Activated CD8-positive, alpha-beta T cell treated with anti-CD3 and anti-CD28 coated beads for 36 hours (primary cell): ENCODE results near the gene TARBP2. TPM values are rescaled to one million over a fixed set of nuclear protein-coding genes. Genes with fewer than 3 reads are reported as not detected.

Experiments
- ATAC-seq: fragments of 200-7000 bp; cut with Tn5 transposase; one replicate; pipeline ENCODE4 v1.10.0; 2021; ENCODE audit warnings: mild to moderate bottlenecking, moderate library complexity
- CTCF ChIA-PET: fragments of 350-600 bp; sonication (Branson Sonifier 250); formaldehyde crosslinking; loops from one replicate; lab custom pipeline; 2021; ENCODE audit warnings: antibody characterized with exemption; lab: Charles Lee
- POLR2A ChIA-PET: fragments of 350-600 bp; sonication (Branson Sonifier 250); formaldehyde crosslinking; loops from one replicate; lab custom pipeline; 2021; ENCODE audit warnings: antibody characterized with exemption; lab: Charles Lee
- DNase-seq: peaks from one replicate; pipeline ENCODE4 v3.0.0-alpha.2; 2020
- H3K27ac Mint-ChIP-seq: one replicate; pipeline ENCODE4 v1.8.0; 2021; ENCODE audit warnings: mild to moderate bottlenecking, mixed read lengths
- H3K27me3 Mint-ChIP-seq: one replicate; pipeline ENCODE4 v1.8.0; 2021; ENCODE audit warnings: mixed read lengths
- H3K36me3 Mint-ChIP-seq: one replicate; pipeline ENCODE4 v1.8.0; 2021; ENCODE audit warnings: low read depth, mixed read lengths
- H3K4me1 Mint-ChIP-seq: one replicate; pipeline ENCODE4 v1.8.0; 2021; ENCODE audit warnings: low read depth, mixed read lengths
- H3K4me3 Mint-ChIP-seq: one replicate; pipeline ENCODE4 v1.8.0; 2021; ENCODE audit warnings: mild to moderate bottlenecking, moderate library complexity, mixed read lengths
- H3K9me3 Mint-ChIP-seq: one replicate; pipeline ENCODE4 v1.8.0; 2021; ENCODE audit warnings: mixed read lengths
- intact Hi-C: fragments of 100-400 bp; cut with micrococcal nuclease; formaldehyde crosslinking; loops from one replicate; pipeline ENCODE4 v1.10.0; 2022
- total RNA-seq, 2 experiments: library from RNA; stranded (reverse); gene quantifications; one replicate each; pipeline ENCODE4 v1.2.3, GENCODE V29; 2021
- TF ChIP-seq, protein P1 (sequence below): fragments of 200-600 bp; IDR thresholded peaks from one replicate; pipeline ENCODE4 v1.8.0; 2022; ENCODE audit warnings: antibody characterized with exemption, mild to moderate bottlenecking

TARBP2 gene
- total RNA-seq, 2 experiments from 2014 or later: 32.0 to 33.3 TPM

DNA sequence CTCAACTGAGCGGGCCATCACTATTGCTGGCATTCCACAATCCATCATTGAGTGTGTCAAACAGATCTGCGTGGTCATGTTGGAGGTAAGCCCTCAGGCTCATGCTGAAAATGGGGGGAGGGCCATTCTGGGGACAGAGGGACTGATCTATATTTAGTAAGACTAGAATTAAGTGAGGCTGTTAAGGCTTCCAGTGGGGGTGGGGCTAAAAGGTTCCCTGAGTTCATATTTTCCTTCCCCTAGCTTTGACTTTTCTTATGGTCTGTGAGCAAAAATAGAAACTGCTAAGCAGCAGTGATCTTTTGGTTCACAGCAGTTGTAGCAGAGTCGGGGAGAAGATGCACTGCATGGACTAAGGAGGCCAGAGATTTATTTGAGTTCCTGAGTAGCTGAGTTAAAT lies 40.0 kb upstream of the TARBP2 start:
- Mint-ChIP-seq H3K36me3 (peaks cover 77% of the 10 kb centered on the region), H3K4me3 (no peak overlapping the region), H3K27ac (peak overlapping the region; percentile 62), H3K27me3 (no peaks in the 10 kb centered on the region), H3K9me3 (no peaks in the 10 kb centered on the region), H3K4me1 (peaks cover 55% of the 10 kb centered on the region)
- ChIA-PET POLR2A (interaction anchor here (0.6 to 54.1 kb wide), 3 partner anchors 7 to 189 kb away, joined by 4 to 1494 read pairs (median 1494); partner anchors contain the start of genes MAP3K12, NPFF, PCBP2 and TARBP2), CTCF (interaction anchor here (1.3 to 1.6 kb wide), 2 partner anchors 12 to 15 kb away, joined by 4 to 7 read pairs; no protein-coding TSS in a partner anchor)
- intact Hi-C loops: no loop called here
- no peak for ATAC-seq
- TF ChIP-seq, protein P1, sequence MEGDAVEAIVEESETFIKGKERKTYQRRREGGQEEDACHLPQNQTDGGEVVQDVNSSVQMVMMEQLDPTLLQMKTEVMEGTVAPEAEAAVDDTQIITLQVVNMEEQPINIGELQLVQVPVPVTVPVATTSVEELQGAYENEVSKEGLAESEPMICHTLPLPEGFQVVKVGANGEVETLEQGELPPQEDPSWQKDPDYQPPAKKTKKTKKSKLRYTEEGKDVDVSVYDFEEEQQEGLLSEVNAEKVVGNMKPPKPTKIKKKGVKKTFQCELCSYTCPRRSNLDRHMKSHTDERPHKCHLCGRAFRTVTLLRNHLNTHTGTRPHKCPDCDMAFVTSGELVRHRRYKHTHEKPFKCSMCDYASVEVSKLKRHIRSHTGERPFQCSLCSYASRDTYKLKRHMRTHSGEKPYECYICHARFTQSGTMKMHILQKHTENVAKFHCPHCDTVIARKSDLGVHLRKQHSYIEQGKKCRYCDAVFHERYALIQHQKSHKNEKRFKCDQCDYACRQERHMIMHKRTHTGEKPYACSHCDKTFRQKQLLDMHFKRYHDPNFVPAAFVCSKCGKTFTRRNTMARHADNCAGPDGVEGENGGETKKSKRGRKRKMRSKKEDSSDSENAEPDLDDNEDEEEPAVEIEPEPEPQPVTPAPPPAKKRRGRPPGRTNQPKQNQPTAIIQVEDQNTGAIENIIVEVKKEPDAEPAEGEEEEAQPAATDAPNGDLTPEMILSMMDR: no peak
- no peak for DNase-seq

DNA sequence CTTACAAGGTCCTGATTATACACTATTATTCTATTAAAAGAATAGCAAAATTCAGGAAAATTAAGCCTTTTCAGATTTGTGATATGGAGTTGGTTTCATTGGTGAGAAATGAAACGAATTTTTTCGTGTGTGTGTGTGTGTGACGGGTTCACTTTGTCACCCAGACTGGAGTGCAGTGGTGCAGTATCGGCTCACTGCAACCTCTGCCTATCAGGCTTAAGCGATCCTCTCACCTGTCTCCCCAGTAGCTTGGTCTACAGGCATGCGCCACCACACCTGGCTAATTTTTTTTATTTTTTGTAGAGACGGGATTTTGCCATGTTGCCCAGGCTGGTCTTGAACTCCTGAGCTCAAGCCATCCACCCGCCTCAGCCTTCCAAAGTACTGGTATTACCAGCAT lies 39.5 kb upstream of the TARBP2 start:
- DNase-seq (no peak), ATAC-seq (no peak)
- ChIA-PET POLR2A (interaction anchor here (0.6 to 54.1 kb wide), 4 partner anchors 6 to 190 kb away, joined by 3 to 1494 read pairs (median 749); partner anchors contain the start of genes MAP3K12, NPFF, PCBP2 and PRR13), CTCF (interaction anchor here (1.3 to 1.6 kb wide), 2 partner anchors 12 to 15 kb away, joined by 4 to 7 read pairs; no protein-coding TSS in a partner anchor)
- TF ChIP-seq, protein P1: no peak
- Mint-ChIP-seq H3K27me3 (no peaks in the 10 kb centered on the region), H3K9me3 (no peaks in the 10 kb centered on the region), H3K4me3 (no peak overlapping the region), H3K27ac (no peak overlapping the region), H3K36me3 (peaks cover 80% of the 10 kb centered on the region), H3K4me1 (peaks cover 53% of the 10 kb centered on the region)
- intact Hi-C loops: no loop called here

DNA sequence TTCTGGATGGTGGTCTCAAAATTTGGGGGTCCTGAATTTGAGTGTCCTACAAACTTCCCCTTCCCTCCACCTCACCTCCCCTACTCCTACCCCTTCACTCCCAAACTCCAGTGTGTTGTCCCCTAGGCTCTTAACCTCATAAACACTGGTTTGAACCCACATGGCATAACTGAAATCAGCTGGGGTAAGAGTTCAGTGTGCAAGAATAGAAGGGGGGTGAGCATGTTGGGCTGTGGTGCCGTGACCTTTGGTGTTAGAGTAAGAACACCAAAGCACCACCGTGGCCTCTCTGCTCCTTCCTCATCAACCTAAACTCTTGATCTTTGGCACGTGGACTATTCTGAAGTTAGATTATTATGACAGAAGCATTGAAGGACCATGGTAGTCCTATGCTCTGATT lies 38.1 kb upstream of the TARBP2 start:
- intact Hi-C loops: no loop called here
- ChIA-PET POLR2A (interaction anchor here (43.3 to 54.1 kb wide), 2 partner anchors 5 to 24 kb away, joined by 1494 read pairs; partner anchors contain the start of genes MAP3K12, NPFF, PCBP2 and TARBP2), CTCF (no interaction called here)
- peaks cover 86% of the 10 kb centered on the region for H3K36me3 Mint-ChIP-seq
- H3K9me3 Mint-ChIP-seq: no peaks in the 10 kb centered on the region
- H3K4me3 Mint-ChIP-seq: no peak overlapping the region
- no peaks in the 10 kb centered on the region for H3K27me3 Mint-ChIP-seq
- H3K4me1 Mint-ChIP-seq: peaks cover 54% of the 10 kb centered on the region
- no peak overlapping the region for H3K27ac Mint-ChIP-seq
- TF ChIP-seq, protein P1: no peak
- no peak for DNase-seq
- ATAC-seq: no peak

DNA sequence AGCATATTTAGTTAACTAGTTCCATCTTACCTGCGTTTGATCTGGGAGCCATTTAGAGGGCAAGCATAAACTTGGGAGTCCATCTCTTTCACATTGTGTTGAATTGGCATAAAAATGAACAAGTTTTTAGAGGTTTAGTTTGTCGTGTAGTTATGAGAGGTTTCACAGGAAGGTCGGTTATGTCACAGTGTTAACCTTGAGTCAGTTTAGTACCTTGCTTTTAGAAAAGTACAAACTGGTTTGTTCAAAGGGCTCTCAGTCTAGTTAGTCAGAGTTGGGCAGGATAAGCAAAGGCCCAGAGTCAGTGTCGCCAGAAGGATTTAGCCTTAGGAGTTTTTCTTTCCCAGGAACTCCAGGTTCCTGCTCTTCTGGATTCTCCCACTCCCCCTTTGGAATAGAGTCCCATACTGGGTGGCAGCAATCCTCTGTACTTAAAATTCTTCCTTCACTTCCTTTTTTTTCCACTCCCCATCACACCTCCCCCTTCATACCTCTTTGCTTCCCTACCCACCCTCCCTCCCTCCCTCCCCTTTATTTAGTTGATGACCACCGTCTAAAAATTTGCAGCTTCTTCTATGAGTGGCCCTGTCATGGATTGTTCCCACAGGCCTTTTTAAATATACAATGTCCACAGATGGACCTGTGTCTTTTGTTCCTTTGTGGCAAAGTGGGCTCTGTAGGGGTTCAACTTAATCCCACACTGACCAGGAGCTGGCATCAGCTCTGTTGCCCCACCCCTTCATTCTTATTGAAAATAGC lies 37.1 kb upstream of the TARBP2 start:
- DNase-seq: no peak
- peak overlapping the region; percentile 55 for H3K27ac Mint-ChIP-seq
- H3K4me1 Mint-ChIP-seq: peaks cover 50% of the 10 kb centered on the region
- H3K9me3 Mint-ChIP-seq: no peaks in the 10 kb centered on the region
- ATAC-seq: no peak
- H3K4me3 Mint-ChIP-seq: no peak overlapping the region
- intact Hi-C loops: no loop called here
- ChIA-PET CTCF (interaction anchor here (2.4 kb wide), 1 partner anchor 13 kb away, joined by 16 read pairs; no protein-coding TSS in a partner anchor), POLR2A (interaction anchor here (0.8 to 54.1 kb wide), 5 partner anchors 4 to 416 kb away, joined by 3 to 1494 read pairs (median 4); partner anchors contain the start of genes MAP3K12, NPFF, PCBP2 and TARBP2)
- peaks cover 87% of the 10 kb centered on the region for H3K36me3 Mint-ChIP-seq
- TF ChIP-seq, protein P1: no peak
- H3K27me3 Mint-ChIP-seq: no peaks in the 10 kb centered on the region
